Small intestine (tissue), 7 donors: Measurements from ENCODE around the gene STOML1. TPM values are rescaled to one million over a fixed set of nuclear protein-coding genes. Genes with fewer than 3 reads are reported as not detected.

Experiments used
- DNase-seq, 2 donors: peaks; one replicate each; pipeline versions ENCODE4 v3.0.0 to v3.0.0-alpha.2; 2013
- FAIRE-seq: peaks from 2 replicates; lab custom pipeline; 2012; peaks lifted over from hg19 to GRCh38; lab: Jason Lieb, UNC
- H3K27ac ChIP-seq, 3 donors: one replicate each; pipeline ENCODE4 v1.5.1; 2013; ENCODE audit warnings: low read length in 2 of 3, mild to moderate bottlenecking in 2 of 3, control low read depth in 1 of 3, inconsistent platforms in 1 of 3, low read depth in 1 of 3, moderate library complexity in 1 of 3
- H3K27me3 ChIP-seq, 3 donors: one replicate each; pipeline ENCODE4 v1.6.1; 2013; ENCODE audit warnings: low read length in 3 of 3, inconsistent platforms in 1 of 3; ENCODE audit not compliant: control insufficient read depth in 3 of 3, insufficient read depth in 3 of 3
- H3K36me3 ChIP-seq, 3 donors: one replicate each; pipeline ENCODE4 v1.6.1; 2013; ENCODE audit warnings: low read length in 3 of 3, inconsistent platforms in 1 of 3, low read depth in 1 of 3, mild to moderate bottlenecking in 1 of 3, moderate library complexity in 1 of 3; ENCODE audit not compliant: control insufficient read depth in 3 of 3, insufficient read depth in 2 of 3
- H3K4me1 ChIP-seq, 3 donors: one replicate each; pipeline ENCODE4 v1.6.1; 2013; ENCODE audit warnings: low read length in 2 of 3, inconsistent platforms in 1 of 3, low read depth in 1 of 3, mild to moderate bottlenecking in 1 of 3, moderate library complexity in 1 of 3; ENCODE audit not compliant: control insufficient read depth in 3 of 3, insufficient read depth in 2 of 3
- H3K4me3 ChIP-seq, 3 donors: one replicate each; pipeline ENCODE4 v1.5.1; 2013; ENCODE audit warnings: low read length in 3 of 3, control low read depth in 1 of 3, inconsistent platforms in 1 of 3, low read depth in 1 of 3, mild to moderate bottlenecking in 1 of 3, moderate library complexity in 1 of 3
- H3K9me3 ChIP-seq, 2 donors: one replicate each; pipeline ENCODE4 v1.6.1; 2013; ENCODE audit warnings: low read depth in 1 of 2, low read length in 1 of 2; ENCODE audit not compliant: control insufficient read depth in 2 of 2, insufficient read depth in 1 of 2
- WGBS, 3 donors: extraction: QIAGEN DNeasy Blood & Tissue Kit; methylation state at CpG; one replicate each; pipeline ENCODE4 v1.1.7; 2013; 5-methylcytosine and 5-hydroxymethylcytosine counted together
- polyA plus RNA-seq, 4 donors: library from polyadenylated mRNA; stranded (reverse) in 3 of 4; unstranded in 1 of 4; fragments of 200-250 nt in 3 of 4; fragments of 120-200 nt in 1 of 4; gene quantifications; one replicate each; pipeline versions ENCODE4 v1.2.1 to v1.2.3, GENCODE V29; 2013
- donor health status: healthy with polysubstance abuse.
- donor health status: control.
- donor health status: control.
- donor health status: Bipolar disorder and iron deficiency.
- donor health status: healthy.

STOML1 gene
- polyA plus RNA-seq, 4 donors: 7.8 to 22.1 (median 8.7) TPM

DNA sequence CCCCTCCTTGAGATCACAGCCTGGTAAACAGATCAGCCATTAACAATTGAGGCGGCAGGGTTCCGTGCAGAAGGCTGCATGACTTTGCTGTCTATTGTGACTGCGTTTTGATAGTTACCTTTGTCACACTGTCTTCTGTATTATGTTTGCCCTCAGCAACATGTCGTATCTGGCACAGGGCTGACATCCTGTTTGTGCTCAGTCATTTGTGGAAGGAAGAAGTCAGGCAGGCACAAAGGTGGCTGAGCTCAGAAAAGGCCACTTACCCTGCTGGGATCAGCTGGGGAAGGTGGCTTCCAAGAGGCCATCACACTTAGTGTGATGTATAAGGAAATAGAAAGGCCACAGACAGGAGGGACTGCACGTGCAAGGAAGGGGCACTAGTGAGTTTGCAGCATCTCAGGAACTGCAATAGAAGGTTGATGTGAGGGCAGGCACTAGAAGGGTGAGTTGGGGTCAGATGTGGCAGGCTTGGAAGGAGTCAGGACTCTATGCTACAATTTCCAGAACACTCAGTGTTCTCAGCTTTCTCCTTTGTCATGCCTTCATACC lies 15.8 kb upstream of the STOML1 start:
- Histone ChIP-seq H3K27ac (no peak overlapping the region), H3K4me3 (no peak overlapping the region), H3K36me3 (peaks cover 0 to 42% (median 7%) of the 10 kb centered on the region in 3 donors), H3K9me3 (no peaks in the 10 kb centered on the region), H3K27me3 (no peaks in the 10 kb centered on the region), H3K4me1 (peaks cover 12 to 40% (median 18%) of the 10 kb centered on the region in 3 donors)
- FAIRE-seq (no peak), DNase-seq (no peak)
- 50 to 65% (median 65%) methylated on average over 5 of the region's 5 CpGs for WGBS, 3 donors

DNA sequence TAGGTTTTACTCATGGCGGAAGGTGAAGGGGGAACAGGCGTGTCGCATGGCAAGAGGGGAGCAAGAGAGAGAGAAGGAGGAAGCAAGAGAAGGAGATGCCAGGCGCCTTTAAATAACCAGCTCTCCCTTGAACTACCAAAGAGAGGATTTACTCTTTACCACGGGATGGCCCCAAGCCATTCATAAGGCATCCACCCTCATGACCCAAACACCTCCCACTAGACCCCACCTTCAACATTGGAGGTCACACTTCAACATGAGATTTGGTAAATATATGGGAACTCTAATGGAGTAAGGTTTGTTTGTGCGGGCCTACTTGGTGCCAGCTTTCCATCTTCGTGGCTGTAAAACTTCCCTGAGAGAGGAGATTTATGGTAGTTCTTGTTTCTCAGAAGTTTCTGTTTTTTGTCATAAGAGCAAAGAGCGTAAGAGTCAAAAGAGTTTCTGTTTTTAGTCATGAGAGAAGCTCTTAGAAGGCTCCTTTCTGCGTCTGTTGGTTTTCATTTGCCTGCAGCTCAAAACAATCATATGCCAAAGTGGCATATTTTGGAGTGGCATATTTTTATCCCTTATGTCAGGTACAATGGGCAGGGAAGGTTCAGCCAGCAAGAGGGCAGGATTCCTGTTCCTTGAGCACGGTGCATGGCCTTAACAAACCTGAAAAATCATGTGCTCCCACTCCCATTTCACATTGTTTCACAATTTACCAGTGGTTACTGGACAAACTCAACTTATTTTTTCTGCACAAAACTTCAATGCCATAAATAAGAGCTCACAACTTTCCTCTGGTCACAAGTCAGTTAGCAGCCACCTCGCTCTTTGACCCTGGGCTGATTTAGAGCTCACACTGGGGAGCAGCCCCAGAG lies 14.9 kb upstream of the STOML1 start:
- DNase-seq (no peak), FAIRE-seq (no peak)
- Histone ChIP-seq H3K9me3 (no peaks in the 10 kb centered on the region), H3K4me1 (peaks cover 12 to 40% (median 18%) of the 10 kb centered on the region in 3 donors), H3K27ac (peak overlapping the region in 1 of 3 donors; percentile 18), H3K4me3 (no peak overlapping the region), H3K36me3 (peaks cover 3 to 46% (median 7%) of the 10 kb centered on the region in 3 donors), H3K27me3 (no peaks in the 10 kb centered on the region)
- 73 to 89% (median 79%) methylated on average over 11 of the region's 11 CpGs for WGBS, 3 donors

DNA sequence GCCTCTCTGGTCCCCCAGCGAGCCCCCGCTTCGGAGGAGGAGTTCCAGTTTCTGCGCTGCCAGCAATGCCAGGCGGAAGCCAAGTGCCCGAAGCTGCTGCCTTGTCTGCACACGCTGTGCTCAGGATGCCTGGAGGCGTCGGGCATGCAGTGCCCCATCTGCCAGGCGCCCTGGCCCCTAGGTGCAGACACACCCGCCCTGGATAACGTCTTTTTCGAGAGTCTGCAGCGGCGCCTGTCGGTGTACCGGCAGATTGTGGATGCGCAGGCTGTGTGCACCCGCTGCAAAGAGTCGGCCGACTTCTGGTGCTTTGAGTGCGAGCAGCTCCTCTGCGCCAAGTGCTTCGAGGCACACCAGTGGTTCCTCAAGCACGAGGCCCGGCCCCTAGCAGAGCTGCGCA lies 5.9 kb upstream of the STOML1 start:
- FAIRE-seq: no peak
- Histone ChIP-seq H3K4me3 (no peak overlapping the region), H3K27ac (no peak overlapping the region), H3K9me3 (no peaks in the 10 kb centered on the region), H3K27me3 (no peaks in the 10 kb centered on the region), H3K36me3 (peaks cover 8 to 18% (median 9%) of the 10 kb centered on the region in 3 donors), H3K4me1 (peaks cover 2 to 8% (median 4%) of the 10 kb centered on the region in 3 donors)
- WGBS, 3 donors: 95 to 97% (median 95%) methylated on average over 27 of the region's 27 CpGs
- no peak for DNase-seq

DNA sequence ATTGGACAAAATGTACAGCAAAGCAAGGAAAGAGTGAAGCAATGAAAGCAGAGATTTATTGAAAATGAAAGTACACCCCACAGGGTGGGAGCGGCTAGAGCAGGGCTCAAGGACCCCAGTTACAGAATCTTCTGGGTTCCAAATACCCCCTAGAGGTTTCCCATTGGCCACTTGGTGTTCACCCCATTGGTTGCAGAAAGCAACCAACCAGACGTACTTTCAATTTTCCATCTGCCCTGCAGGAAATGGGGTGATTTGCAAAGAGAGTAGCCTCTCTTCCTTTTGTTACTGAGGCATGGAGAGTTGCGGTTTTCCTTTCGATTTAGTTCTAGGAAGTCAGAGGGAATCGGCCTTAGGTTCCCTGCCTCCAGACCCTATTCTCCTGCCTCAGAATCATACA lies 4.8 kb upstream of the STOML1 start:
- no peaks in the 10 kb centered on the region for H3K27me3 ChIP-seq
- FAIRE-seq (no peak), DNase-seq (peak in 1 of 2 donors; percentile 83)
- H3K4me3 ChIP-seq: peak overlapping the region in 1 of 3 donors; percentile 39
- peak overlapping the region; percentile 18 to 70 (median 42) for H3K27ac ChIP-seq
- H3K4me1 ChIP-seq: peaks cover 2 to 15% (median 4%) of the 10 kb centered on the region in 3 donors
- H3K36me3 ChIP-seq: peaks cover 6 to 12% (median 8%) of the 10 kb centered on the region in 3 donors
- WGBS, 3 donors: 2 to 9% (median 3%) methylated on average over 5 of the region's 5 CpGs
- no peaks in the 10 kb centered on the region for H3K9me3 ChIP-seq

DNA sequence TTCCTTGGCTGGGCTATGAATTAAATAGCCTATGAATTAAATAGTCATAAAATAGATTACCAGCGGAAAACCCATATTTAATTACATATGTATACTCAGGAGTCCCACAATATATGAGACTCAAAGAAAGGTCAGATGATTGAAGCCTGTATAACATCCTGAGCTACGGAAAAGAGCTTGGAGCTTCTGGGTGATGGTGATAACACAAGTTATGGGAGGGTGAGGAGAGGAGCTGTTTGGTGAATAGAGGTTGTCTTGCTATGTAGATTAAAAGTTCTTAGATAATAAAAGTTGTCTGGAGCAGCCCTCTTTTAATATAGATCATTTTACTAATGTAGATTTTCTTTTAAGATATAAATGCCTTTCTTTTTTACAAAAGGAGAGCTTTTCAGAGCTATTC lies 4.2 kb upstream of the STOML1 start:
- DNase-seq (no peak), FAIRE-seq (no peak)
- 19 to 39% (median 29%) methylated on average over 2 of the region's 2 CpGs for WGBS, 3 donors
- Histone ChIP-seq H3K27me3 (no peaks in the 10 kb centered on the region), H3K4me3 (peak overlapping the region in 1 of 3 donors; percentile 89), H3K9me3 (no peaks in the 10 kb centered on the region), H3K27ac (peak overlapping the region in 1 of 3 donors; percentile 32), H3K36me3 (peaks cover 6 to 12% (median 8%) of the 10 kb centered on the region in 3 donors), H3K4me1 (peaks cover 2 to 19% (median 4%) of the 10 kb centered on the region in 3 donors)

DNA sequence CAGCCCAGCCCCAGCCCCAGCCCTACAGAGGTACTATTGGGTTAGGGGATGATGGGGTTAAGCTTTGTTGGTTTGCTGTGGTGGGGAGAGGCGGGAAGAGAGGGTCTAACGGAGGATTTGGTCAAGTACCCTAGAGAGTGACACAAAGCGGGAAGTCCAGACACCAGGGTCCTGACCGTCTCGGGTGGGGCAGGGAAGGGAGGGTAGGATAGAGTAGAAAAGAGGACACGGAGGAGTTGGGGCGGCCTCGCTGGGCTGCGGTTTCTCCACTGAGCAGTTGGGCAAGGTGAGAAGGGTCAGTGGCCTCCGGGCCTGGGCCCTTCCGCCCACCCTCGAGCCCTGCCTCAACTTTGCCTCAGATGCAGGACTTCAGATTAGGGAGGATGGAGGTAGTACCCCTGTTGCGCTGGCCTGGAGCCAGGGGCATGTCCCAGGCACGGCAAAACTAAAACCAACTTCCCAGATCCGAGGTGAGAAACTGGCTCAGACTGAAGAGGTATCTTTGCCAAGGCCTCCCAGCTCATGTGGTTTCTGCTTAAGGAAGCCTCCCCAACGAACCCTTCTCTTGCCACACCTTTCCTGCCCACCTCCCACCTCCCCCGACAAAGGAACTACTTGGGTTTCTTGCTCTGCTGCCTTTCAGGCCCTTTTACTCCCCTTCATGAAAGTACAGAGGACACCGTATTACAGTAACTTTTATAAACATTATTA lies 3.0 kb upstream of the STOML1 start:
- DNase-seq (no peak), FAIRE-seq (no peak)
- peak overlapping the region; percentile 80 to 91 (median 81) for H3K27ac ChIP-seq
- H3K4me3 ChIP-seq: peak overlapping the region; percentile 81 to 89 (median 84)
- WGBS, 3 donors: 0 to 1% (median 1%) methylated on average over 17 to 18 of the region's 18 CpGs
- no peaks in the 10 kb centered on the region for H3K27me3 ChIP-seq
- no peaks in the 10 kb centered on the region for H3K9me3 ChIP-seq
- peaks cover 6 to 9% (median 8%) of the 10 kb centered on the region in 3 donors for H3K36me3 ChIP-seq
- peaks cover 3 to 22% (median 7%) of the 10 kb centered on the region in 3 donors for H3K4me1 ChIP-seq

DNA sequence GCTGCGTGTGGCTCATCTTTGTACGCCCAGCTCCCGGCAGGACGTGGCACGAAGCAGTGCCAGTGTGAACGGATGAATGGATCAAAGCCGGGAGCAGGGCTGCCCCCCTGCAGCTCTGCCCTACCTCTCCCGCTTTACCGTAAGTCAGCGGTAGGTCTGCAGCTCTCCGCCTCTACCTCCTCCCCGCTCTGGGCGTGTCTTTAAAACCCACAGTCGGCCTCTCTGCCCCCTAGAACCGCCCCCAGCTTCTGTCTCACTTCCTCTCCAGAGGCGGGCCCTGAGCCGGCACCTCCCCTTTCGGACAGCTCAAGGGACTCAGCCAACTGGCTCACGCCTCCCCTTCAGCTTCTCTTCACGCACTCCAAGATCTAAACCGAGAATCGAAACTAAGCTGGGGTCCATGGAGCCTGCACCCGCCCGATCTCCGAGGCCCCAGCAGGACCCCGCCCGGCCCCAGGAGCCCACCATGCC lies 2.4 kb upstream of the STOML1 start, which contains the start of gene PML:
Gene PML, plus strand, starts transcription at position 304 of the 471 bp plus-strand sequence. Its CDS starts 97 bp downstream, at position 401.
- no peaks in the 10 kb centered on the region for H3K9me3 ChIP-seq
- H3K36me3 ChIP-seq: peaks cover 6 to 9% (median 8%) of the 10 kb centered on the region in 3 donors
- 0 to 1% (median 0%) methylated on average over 27 of the region's 27 CpGs for WGBS, 3 donors
- H3K27ac ChIP-seq: peak within 1 kb of the TSS; percentile 80 to 91 (median 81)
- no peak for FAIRE-seq
- DNase-seq: peak; percentile 97 to 99
- H3K27me3 ChIP-seq: no peaks in the 10 kb centered on the region
- H3K4me3 ChIP-seq: peak within 1 kb of the TSS; percentile 81 to 89 (median 84)
- peaks cover 3 to 24% (median 12%) of the 10 kb centered on the region in 3 donors for H3K4me1 ChIP-seq
